NCI-H748 treated with DMSO at 0.1 percent for 48 hours (cell line): ENCODE results near the gene C1orf53.
"Not testable (repeated sequence)": the region's sequence is repeated elsewhere in the genome, so short reads cannot be mapped to it uniquely, and the experiment has no call there.

Experiments
- DNase-seq: peaks from one replicate; lab custom pipeline; 2025; lab: John Stamatoyannopoulos, UW

C1orf53 gene

GRCh38 chr1:197920414-197921117 is 18.1 kb downstream of the C1orf53 start:
- no peak for DNase-seq

- no peak for DNase-seq
Observed at GRCh38 chr1:197921235-197922069, 19.0 kb downstream of the C1orf53 start.

- no peak for DNase-seq
Observed at GRCh38 chr1:197922070-197922390, 19.6 kb downstream of the C1orf53 start.

- DNase-seq: no peak
Observed at GRCh38 chr1:197923038-197923437, 20.6 kb downstream of the C1orf53 start.

GRCh38 chr1:197924516-197925123 is 22.2 kb downstream of the C1orf53 start:
- DNase-seq: peak; percentile 16

GRCh38 chr1:197927908-197928665 is 25.7 kb downstream of the C1orf53 start:
- no peak for DNase-seq

GRCh38 chr1:197928849-197929336 is 26.5 kb downstream of the C1orf53 start:
- no peak for DNase-seq

- DNase-seq: no peak
Observed at GRCh38 chr1:197933016-197933415, 30.6 kb downstream of the C1orf53 start.

- DNase-seq: no peak
Observed at GRCh38 chr1:197933647-197934046, 31.2 kb downstream of the C1orf53 start.

GRCh38 chr1:197937381-197937780 is 35.0 kb downstream of the C1orf53 start:
- DNase-seq: no peak

GRCh38 chr1:197937892-197938291 is 35.5 kb downstream of the C1orf53 start:
- DNase-seq: no peak

- not testable (repeated sequence) for DNase-seq
Observed at GRCh38 chr1:197939159-197939980, 36.9 kb downstream of the C1orf53 start.

- DNase-seq: no peak
Observed at GRCh38 chr1:197942042-197942441, 39.6 kb downstream of the C1orf53 start.

- no peak for DNase-seq
Observed at GRCh38 chr1:197944485-197944884, 42.1 kb downstream of the C1orf53 start.

- no peak for DNase-seq
Observed at GRCh38 chr1:197948926-197949899, 46.8 kb downstream of the C1orf53 start.

- no peak for DNase-seq
Observed at GRCh38 chr1:197951089-197951488, 48.7 kb downstream of the C1orf53 start.

GRCh38 chr1:197951617-197952175 is 49.3 kb downstream of the C1orf53 start:
- DNase-seq: no peak

- not testable (repeated sequence) for DNase-seq
Observed at GRCh38 chr1:197953472-197953871, 51.0 kb downstream of the C1orf53 start.

GRCh38 chr1:197954718-197955418 is 52.4 kb downstream of the C1orf53 start:
- DNase-seq: no peak
